Kidney epithelial cell (primary cell): ENCODE results near the gene CDH23. TPM values are rescaled to one million over a fixed set of nuclear protein-coding genes. Genes with fewer than 3 reads are reported as not detected.

Experiments
- DNase-seq: peaks from one replicate; pipeline ENCODE4 v3.0.0-alpha.2; 2010; ENCODE audit warnings: low read depth
- H3K27me3 ChIP-seq: 2 replicates; pipeline ENCODE4 v1.6.0; 2011; ENCODE audit warnings: low read length; ENCODE audit not compliant: control insufficient read depth, insufficient read depth
- H3K36me3 ChIP-seq: 2 replicates; pipeline ENCODE4 v1.5.1; 2011; ENCODE audit warnings: low read length; ENCODE audit not compliant: control insufficient read depth, insufficient read depth
- H3K4me3 ChIP-seq: 2 replicates; pipeline ENCODE4 v1.5.1; 2011; ENCODE audit warnings: low read depth, mild to moderate bottlenecking, control low read depth, low read length
- total RNA-seq: library from RNA; depleted of rRNA; stranded (reverse); fragments of >200 nt; gene quantifications from 2 replicates; pipeline ENCODE4 v1.2.3, GENCODE V29; 2015
- TF ChIP-seq, protein P1 (sequence below): IDR thresholded peaks from 2 replicates; pipeline ENCODE4 v1.5.1; 2011; ENCODE audit warnings: mild to moderate bottlenecking, moderate library complexity, low read length, control low read depth, inconsistent platforms; ENCODE audit not compliant: insufficient read depth, poor library complexity, severe bottlenecking

The CDH23 gene
- total RNA-seq, 1 donor from 2014 or later: 0.04 TPM

DNA sequence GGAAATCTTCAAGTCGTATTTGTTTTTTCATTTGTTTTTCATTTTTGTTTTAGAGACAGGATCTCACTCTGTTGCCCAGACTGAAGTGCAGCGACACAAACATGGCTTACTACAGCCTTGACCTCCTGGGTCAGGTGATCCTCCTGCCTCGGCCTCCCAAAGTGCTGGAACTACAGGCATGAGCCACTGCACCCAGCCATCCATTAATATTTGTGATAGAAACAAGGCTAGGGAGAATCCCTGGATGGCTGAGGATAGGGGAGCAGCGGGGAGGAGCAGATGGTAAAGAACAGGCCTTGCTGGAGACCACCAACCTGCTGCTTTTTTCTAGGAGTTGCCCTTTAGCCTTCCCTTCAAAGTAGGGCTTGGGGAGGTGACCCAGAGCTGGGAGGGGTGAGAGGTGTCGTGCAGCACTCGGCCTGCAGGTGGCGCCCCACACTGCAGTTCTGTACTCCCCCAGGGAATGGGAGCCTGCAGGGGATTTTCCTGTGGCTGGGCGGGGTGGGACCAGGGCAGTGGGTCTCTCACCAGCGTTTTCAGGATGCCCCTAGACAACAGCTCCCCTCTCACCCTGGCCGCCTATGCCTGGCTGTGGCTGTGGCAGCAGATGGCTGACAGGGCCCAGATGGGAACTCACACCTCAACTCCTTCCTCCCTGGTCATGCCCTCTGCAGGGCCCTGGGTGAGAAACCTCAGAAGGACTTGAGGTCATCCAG is 12.6 kb upstream of the CDH23 start:
- TF ChIP-seq, protein P1, sequence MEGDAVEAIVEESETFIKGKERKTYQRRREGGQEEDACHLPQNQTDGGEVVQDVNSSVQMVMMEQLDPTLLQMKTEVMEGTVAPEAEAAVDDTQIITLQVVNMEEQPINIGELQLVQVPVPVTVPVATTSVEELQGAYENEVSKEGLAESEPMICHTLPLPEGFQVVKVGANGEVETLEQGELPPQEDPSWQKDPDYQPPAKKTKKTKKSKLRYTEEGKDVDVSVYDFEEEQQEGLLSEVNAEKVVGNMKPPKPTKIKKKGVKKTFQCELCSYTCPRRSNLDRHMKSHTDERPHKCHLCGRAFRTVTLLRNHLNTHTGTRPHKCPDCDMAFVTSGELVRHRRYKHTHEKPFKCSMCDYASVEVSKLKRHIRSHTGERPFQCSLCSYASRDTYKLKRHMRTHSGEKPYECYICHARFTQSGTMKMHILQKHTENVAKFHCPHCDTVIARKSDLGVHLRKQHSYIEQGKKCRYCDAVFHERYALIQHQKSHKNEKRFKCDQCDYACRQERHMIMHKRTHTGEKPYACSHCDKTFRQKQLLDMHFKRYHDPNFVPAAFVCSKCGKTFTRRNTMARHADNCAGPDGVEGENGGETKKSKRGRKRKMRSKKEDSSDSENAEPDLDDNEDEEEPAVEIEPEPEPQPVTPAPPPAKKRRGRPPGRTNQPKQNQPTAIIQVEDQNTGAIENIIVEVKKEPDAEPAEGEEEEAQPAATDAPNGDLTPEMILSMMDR: peak; percentile 97
- H3K27me3 ChIP-seq: peaks cover 5% of the 10 kb centered on the region

DNA sequence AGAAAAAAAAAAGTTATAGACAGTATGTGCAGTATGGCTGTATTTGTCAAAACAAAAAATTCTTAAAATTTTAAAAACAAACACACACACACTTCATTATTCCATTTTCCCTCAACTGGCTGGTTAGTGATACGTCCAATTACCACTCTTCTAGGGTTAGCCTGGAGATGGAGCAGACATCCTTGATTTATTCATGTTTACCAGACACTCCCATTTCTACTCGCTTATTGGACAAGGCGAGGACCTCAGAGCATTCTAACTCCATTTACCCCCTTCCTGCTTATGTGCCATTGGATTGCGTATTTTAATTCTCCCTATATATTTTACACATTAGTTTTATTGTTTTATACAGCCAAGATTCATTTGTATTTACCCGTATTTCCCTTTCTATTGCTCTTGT is 8.5 kb upstream of the CDH23 start:
- Histone ChIP-seq H3K36me3 (no peaks in the 10 kb centered on the region), H3K27me3 (peaks cover 33% of the 10 kb centered on the region), H3K4me3 (no peak overlapping the region)
- no peak for DNase-seq
- TF ChIP-seq, protein P1: no peak

More for the DNA sequence above, 12.6 kb upstream of the CDH23 start:
- no peak overlapping the region for H3K4me3 ChIP-seq
- no peak for DNase-seq
- no peaks in the 10 kb centered on the region for H3K36me3 ChIP-seq

DNA sequence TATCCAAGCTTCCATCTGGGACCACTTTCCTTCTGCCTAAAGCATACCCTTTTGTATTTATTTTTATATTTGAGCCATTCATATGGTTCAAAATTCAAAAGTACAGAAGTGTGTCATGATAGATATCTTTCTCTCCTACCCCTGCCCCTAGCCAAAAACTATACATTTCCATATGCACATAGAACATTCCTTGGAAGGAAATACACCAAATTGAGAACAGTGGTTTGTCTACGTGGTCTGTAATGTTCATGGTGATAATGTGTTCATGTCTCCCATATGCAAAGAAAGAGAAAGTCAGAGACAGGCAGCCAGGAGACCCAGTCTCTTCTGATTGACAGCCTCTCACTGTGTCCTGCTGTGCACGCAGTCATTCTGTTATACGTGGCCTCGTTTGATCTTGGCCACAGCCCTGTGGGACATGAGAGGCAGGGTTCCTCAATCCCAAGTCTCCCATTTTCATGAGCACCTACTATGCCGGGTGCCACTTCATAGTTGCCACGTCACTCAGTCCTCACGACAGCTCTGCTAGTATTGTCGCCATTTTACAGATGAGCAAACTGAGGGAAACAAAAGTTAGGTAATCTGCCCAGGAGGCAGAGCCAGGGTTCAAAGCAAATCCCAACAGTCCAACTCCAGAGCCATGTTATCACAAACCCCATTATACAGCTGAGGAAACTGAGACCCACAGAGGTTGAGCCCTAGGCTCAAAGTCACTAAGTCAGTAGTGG is 8.0 kb upstream of the CDH23 start:
- DNase-seq: no peak
- H3K36me3 ChIP-seq: no peaks in the 10 kb centered on the region
- H3K4me3 ChIP-seq: no peak overlapping the region
- peaks cover 38% of the 10 kb centered on the region for H3K27me3 ChIP-seq
- TF ChIP-seq, protein P1: no peak

DNA sequence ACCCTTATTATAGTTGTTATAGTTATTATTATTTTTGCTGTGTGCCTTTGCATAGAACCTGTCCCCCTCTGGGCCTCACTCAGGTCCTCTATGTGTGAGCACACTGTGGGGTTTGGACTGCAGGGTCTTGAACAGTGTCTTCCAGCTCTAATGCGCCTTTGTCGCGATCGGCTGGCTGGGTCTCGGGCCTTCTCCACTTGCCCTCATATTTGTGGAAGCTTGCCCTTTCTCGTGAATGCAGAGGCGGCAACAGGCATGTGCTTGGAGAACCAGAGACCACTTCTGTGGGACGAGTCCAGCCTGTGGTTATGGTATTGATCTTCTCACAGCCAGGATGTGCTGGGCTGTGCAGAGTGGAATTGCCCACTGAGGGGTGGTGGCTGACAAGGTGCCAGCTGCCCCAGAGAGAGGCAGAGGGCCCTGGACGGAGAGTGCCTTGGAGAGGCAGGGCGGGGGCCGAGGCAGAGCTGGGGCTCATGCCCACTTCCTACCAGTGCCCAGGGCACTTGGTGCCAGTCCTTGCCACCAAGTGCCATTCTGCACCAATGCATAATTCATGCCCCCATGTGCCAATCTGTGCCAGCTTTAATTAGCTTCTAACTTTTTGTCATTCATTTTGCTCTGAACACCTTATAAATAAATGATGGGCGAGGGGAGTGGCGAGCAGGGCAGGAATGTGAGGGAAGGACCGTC is 6.8 kb upstream of the CDH23 start:
- Histone ChIP-seq H3K36me3 (no peaks in the 10 kb centered on the region), H3K4me3 (no peak overlapping the region), H3K27me3 (peaks cover 39% of the 10 kb centered on the region)
- DNase-seq: no peak
- TF ChIP-seq, protein P1: no peak

DNA sequence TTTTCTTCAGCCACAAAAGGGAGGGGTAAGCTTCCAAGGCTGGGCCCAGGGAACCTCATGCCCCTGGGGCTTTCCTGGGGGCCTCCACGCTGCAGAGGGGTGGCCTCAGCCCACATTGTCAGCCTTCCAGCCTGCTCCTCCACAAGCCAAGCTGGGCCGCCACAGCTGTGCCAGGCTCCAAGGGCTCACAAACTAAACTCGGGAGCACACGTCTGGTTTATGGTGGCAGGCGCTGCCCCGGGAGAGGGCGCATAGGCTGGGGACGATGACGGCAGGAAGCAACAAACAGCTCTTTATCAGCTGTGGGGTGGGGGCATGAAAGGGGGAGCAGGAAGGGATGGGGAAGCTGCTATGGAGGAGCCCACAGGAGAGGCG is 6.3 kb upstream of the CDH23 start:
- TF ChIP-seq, protein P1: no peak
- DNase-seq: no peak
- H3K36me3 ChIP-seq: no peaks in the 10 kb centered on the region
- H3K27me3 ChIP-seq: peaks cover 44% of the 10 kb centered on the region
- H3K4me3 ChIP-seq: no peak overlapping the region
